ENCODE data around the gene REXO4.

REXO4 gene

GRCh38 chr9:133448487-133448972, 30.7 kb upstream of the REXO4 start:
- no peak for DNase-seq

DNA sequence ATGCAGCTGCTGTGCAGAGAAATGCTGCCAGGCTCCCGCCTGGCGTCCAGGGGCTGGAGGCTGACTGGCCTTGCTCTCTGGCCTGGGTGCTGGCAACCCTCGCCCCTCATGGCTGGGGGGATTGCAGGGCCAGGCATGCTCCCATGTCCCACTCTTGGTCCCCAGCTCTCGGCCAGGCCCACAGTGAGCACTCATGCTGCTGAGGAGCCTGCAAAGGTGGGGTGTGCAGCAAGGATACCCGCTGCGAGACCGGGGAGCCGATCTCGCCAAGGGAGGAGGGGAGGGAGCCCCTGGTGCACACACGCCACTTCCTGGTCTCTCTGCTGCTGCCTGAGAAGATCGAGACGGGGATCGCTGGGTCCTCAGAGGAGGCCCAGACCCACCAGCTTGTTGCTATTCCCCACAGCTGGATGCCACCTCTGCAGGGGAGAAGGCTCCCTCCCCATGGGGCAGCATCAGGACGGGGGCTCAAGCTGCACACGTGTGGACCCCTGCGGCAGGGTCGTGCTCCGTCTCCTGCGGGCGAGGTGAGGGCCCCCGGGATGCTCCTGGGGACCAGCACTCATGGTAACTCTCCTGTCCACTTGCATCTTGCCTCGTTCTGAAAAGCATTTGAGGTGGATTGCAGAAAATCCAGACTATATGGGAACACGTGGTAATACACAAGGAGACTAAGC, 27.6 kb upstream of the REXO4 start:
- DNase-seq = no peak

DNA sequence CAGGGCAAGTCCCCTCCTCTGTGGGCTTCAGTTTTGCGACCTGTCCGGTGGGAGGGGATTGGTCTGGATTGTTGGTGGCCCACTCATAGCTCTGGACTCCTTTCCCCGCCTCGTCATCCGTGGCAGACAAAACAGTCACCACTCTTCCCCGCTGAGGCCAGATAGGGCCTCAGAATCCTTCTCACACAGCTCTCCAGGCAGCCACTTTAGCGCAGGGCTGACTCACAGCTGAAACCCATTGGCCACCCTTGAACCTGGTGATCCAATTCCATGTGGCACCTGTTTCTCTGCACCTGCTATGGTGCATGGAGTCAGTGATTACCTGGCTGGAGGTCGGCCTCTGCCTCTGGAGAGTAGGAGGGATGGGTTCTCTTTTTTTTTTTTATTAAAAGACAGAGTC, 26.2 kb upstream of the REXO4 start:
- DNase-seq = no peak

GRCh38 chr9:133443248-133443647, 25.4 kb upstream of the REXO4 start:
- DNase-seq = no peak

DNA sequence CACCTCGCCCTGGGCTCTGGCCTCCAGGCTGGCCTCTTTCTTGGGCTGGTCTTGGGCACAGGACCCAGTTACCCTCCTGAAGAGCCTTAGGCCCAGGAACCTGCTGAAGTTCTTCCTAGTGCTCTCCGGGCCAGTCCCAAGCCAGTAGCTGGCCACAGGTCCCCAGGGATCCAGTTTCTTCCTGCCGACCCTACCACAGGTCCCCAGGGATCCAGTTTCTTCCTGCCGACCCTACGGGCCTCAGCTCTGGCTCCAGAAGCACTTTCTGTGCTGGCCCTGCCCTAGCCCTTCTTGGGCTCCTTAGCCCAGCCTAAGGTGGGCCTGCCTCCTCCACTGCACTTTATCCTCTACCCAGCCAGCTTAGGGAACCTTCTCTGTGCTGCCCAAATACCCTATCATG, 23.8 kb upstream of the REXO4 start:
- no peak for DNase-seq

GRCh38 chr9:133440874-133441273, 23.1 kb upstream of the REXO4 start:
- no peak for DNase-seq

GRCh38 chr9:133439337-133439736, 21.5 kb upstream of the REXO4 start:
- no peak for DNase-seq

GRCh38 chr9:133437753-133438531, 20.1 kb upstream of the REXO4 start:
- DNase-seq = no peak

GRCh38 chr9:133436681-133437080, 18.9 kb upstream of the REXO4 start:
- no peak for DNase-seq

GRCh38 chr9:133433351-133433843, 15.6 kb upstream of the REXO4 start:
- no peak for DNase-seq

DNA sequence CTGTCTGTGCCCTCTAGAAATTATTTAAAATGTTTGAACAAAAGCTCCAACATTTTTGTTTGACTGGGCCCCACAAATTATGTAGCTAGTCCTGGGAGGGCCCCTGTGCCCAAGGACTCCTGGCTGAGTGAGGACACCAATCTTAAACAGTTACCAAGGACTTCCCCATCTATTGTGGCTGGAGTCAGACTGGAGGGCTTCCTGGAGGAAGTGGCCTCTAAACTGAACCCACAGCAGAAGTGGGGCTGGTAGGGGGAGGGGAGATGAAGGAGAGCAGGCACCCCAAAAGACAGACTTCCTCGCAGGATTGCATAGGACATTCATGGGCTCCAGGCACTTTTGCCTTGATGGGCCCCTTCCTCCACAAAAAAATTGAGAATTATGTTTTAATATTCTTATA, 12.4 kb upstream of the REXO4 start:
- no peak for DNase-seq

DNA sequence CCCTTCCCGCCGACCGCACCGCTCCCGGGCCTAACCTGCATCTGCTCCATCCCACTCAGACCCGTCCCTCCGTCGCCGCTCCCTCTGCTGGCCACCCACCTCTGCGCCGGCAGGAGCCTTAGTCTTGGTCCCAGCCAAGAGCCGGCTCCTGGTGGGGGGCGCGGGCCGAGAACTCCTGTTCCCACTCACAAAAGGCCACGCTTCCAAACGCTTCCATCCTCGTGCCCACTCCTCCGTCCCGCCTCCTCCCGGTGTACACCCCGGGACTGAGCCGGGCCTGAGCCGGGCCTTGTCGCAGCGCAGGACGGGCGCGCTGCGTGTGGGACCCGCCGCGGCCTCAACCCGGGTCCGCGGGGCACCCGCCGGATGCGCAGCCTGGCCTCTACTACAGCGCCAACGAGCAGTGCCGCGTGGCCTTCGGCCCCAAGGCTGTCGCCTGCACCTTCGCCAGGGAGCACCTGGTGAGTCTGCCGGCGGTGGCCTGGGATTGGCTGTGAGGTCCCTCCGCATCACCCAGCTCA, 11.9 kb upstream of the REXO4 start:
- DNase-seq = no peak

- DNase-seq = no peak
Measured at GRCh38 chr9:133429214-133429613, 11.4 kb upstream of the REXO4 start.

- no peak for DNase-seq
Measured at GRCh38 chr9:133428617-133429101, 10.8 kb upstream of the REXO4 start.

DNA sequence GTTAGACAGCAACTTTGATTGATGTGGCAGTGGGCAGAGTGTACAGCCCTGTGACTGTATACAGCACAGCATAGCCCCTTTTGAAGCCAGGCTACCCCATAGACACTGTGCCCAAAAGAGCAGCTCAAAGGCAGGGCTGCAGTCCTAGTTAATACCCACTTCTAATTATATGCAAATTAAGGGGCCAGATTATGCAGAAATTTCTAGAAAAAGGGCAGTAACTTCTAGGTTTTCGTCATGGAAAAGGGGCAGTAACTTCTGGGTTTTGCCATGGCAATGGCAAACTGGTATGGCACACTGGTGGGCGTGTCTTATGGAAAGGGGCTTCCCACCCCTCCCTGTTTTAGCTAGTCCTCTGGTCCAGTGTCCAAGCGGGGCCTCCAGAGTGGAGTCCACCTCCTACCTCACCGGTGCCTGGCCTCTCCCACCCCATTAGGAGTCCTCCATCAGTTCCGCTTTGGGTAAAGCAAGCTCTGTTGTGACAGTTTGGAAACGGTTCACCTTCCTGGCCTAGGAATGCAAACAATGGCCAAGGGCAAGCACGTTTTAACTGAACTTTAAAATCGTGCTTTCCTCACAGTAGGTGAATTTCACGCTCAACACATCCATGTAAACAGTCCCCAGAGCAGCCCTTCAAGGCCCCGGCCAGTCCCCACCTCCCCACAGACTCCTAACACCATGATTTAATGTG, 10.0 kb upstream of the REXO4 start:
- no peak for DNase-seq

- no peak for DNase-seq
Measured at GRCh38 chr9:133426011-133426410, 8.2 kb upstream of the REXO4 start.

GRCh38 chr9:133425049-133425632, 7.3 kb upstream of the REXO4 start:
- no peak for DNase-seq

- no peak for DNase-seq
Measured at GRCh38 chr9:133424187-133424586, 6.4 kb upstream of the REXO4 start.

- DNase-seq = no peak
Measured at GRCh38 chr9:133423216-133423615, 5.4 kb upstream of the REXO4 start.

- DNase-seq = no peak
Measured at GRCh38 chr9:133421615-133422542, 4.1 kb upstream of the REXO4 start, which contains the start of gene ADAMTS13. ADAMTS13 (plus strand) TSS chr9:133422367; CDS start chr9:133422444, 77 bp downstream.

DNA sequence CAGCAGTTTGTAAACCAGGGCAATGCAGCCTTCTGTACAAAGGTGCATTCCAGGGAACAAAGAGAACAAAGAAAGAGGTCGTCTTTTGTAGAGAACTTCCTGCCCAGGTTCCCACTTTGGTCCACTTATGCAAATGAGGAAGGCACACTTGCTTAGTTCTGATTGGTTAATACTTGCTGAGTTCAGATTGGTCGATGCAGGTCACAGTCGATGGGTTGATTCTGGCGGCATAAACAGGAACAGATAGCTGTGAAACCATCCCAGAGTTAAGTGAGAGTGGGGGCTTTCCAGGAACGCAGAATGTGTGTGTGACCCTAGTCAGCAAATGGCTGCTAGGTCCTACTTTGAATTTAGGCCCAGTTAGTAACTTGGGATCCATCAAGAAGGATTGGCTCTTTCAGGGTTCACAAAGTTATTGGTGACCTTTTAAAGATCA, 2.6 kb upstream of the REXO4 start:
- DNase-seq = no peak

DNA sequence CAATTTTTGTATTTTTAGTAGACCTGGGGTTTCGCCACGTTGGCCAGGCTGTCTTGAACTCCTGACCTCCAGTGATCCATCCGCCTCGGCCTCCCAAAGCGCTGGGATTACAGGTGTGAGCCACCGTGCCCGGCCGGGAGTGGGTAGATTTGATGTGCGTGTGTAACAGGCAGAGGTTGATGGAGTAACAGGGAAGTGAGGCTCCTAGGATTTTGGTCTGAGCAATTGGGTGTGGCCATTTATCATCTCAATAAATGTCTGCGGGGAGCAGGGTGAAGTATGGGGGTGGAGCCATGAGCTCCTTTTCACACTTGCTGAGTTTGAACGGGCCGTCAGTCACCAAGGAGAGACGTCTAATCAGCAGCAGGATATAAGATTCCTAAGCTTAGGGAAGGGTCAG, 1.2 kb upstream of the REXO4 start:
- DNase-seq = no peak
